Measurements from ENCODE around the gene CANX. TPM values are rescaled to one million over a fixed set of nuclear protein-coding genes. Genes with fewer than 3 reads are reported as not detected.

CANX gene
- total RNA-seq, 1 experiment from 2014 or later, result 766 TPM

DNA sequence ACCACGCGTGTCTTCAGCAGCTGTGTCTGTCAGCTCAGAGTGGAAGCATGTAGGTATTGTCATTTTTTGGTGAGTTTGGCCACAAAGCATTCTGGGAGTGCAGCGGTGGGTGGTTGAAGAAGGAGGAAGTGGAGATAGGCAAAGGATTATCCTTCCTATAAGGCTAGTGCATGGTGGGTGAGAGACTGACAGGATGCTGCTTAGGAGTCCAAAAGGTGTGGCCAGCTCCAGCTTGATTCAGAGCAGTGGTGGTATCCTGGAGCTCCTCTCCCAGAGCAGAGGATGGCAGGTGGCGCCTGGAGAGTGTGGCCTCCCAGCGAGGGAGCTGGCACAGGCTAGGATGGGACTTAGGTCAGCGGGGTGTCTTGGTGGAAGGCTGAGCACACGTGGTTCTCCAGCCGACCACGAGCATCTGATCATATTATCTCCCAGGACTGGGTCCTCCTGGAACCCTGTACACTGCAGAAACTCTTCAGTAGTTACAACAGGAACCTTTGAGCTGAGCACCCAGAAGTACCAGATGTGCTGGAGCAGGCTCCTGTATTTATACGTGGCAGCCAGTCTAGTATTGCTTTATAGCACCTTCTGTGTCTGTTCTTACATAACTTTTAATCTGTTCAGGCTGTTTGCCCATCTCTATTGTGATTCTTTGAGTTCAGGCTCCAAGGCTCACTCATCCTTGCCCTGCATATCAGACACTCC is 63.5 kb downstream of the CANX start:
- peak overlapping the region; percentile 50; the same call in 1 of the 2 replicates for H3K27ac ChIP-seq (ENCODE audit: low read depth, low read length)
- ChIA-PET POLR2A (interaction anchor here (1.2 kb wide), 1 partner anchor 139 kb away, joined by 4 read pairs; the partner anchor contains the start of gene HNRNPH1), CTCF (interaction anchor here (0.8 to 1.7 kb wide), 7 partner anchors 9 to 329 kb away, joined by 3 to 6 read pairs (median 4); partner anchors contain the start of gene MAML1), RAD21 (ENCODE audit: low non-redundant PET in 1 of 2, low total read pairs in 2 of 2, uncharacterized antibody in 2 of 2, unreplicated experiment in 2 of 2) (no interaction called here)
- no peak overlapping the region for H2AFZ ChIP-seq (ENCODE audit: low read depth, low read length, poor library complexity, severe bottlenecking)
- no peak overlapping the region for H3K4me3 ChIP-seq (replicated peaks in 1 of 2; ENCODE audit: low read depth in 1 of 2, low read length in 2 of 2)
- TF ChIP-seq CBX3 (IDR thresholded peaks at IDR 0.05; ENCODE audit: low read depth), result no peak
- TF ChIP-seq POLR2A (IDR thresholded peaks at IDR 0.05; ENCODE audit: borderline replicate concordance, extremely low read depth, insufficient read depth, insufficient read length), result no peak
- no peak for TF ChIP-seq RAD21 (IDR thresholded peaks at IDR 0.05; ENCODE audit: low read depth)
- TF ChIP-seq, protein P1, sequence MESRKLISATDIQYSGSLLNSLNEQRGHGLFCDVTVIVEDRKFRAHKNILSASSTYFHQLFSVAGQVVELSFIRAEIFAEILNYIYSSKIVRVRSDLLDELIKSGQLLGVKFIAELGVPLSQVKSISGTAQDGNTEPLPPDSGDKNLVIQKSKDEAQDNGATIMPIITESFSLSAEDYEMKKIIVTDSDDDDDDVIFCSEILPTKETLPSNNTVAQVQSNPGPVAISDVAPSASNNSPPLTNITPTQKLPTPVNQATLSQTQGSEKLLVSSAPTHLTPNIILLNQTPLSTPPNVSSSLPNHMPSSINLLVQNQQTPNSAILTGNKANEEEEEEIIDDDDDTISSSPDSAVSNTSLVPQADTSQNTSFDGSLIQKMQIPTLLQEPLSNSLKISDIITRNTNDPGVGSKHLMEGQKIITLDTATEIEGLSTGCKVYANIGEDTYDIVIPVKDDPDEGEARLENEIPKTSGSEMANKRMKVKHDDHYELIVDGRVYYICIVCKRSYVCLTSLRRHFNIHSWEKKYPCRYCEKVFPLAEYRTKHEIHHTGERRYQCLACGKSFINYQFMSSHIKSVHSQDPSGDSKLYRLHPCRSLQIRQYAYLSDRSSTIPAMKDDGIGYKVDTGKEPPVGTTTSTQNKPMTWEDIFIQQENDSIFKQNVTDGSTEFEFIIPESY (IDR thresholded peaks at IDR 0.05; ENCODE audit: extremely low read depth, insufficient replicate concordance, low read length), result no peak
- TF ChIP-seq, protein P2, sequence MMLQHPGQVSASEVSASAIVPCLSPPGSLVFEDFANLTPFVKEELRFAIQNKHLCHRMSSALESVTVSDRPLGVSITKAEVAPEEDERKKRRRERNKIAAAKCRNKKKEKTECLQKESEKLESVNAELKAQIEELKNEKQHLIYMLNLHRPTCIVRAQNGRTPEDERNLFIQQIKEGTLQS (IDR thresholded peaks at IDR 0.05), result no peak
- no peak for TF ChIP-seq POLR2AphosphoS5 (IDR thresholded peaks at IDR 0.05; ENCODE audit: low read depth, low read length)
- no peak for TF ChIP-seq SP1 (IDR thresholded peaks at IDR 0.05; ENCODE audit: low read depth)
- no peak for TF ChIP-seq ZNF274 (IDR thresholded peaks at IDR 0.05; ENCODE audit: low read depth, low read length)
- TF ChIP-seq YY1 (IDR thresholded peaks at IDR 0.05; ENCODE audit: extremely low read depth, insufficient replicate concordance, low read depth, low read length), result no peak
- TF ChIP-seq, protein P3, sequence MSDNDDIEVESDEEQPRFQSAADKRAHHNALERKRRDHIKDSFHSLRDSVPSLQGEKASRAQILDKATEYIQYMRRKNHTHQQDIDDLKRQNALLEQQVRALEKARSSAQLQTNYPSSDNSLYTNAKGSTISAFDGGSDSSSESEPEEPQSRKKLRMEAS (IDR thresholded peaks at IDR 0.05), result no peak
- TF ChIP-seq TCF7L2 (IDR thresholded peaks at IDR 0.05; ENCODE audit: borderline replicate concordance, extremely low read depth, insufficient read depth, insufficient read length), result no peak
- peaks cover 11 to 47% of the 10 kb centered on the region in 2 experiments for H3K4me1 ChIP-seq (ENCODE audit: control insufficient read depth in 1 of 2, insufficient read depth in 2 of 2, low read length in 2 of 2)
- intact Hi-C loops (cut with micrococcal nuclease), result loop anchor here (2.0 to 10.0 kb wide), 3 partner anchors 33 to 223 kb away; no protein-coding TSS in a partner anchor
- H3K36me3 ChIP-seq (ENCODE audit: control insufficient read depth in 1 of 2, insufficient read depth in 2 of 2, low read length in 2 of 2), result peaks cover 9 to 17% of the 10 kb centered on the region in 2 experiments; a peak in 2 of 4 replicates
- BruUV-seq (replicated peaks), result no TSS peak
- H4K20me1 ChIP-seq (ENCODE audit: insufficient read depth), result peaks cover 9% of the 10 kb centered on the region; the same call in 1 of the 2 replicates
- peaks cover 81% of the 10 kb centered on the region for H3K79me2 ChIP-seq (ENCODE audit: insufficient read depth, low read length)
- H3K27me3 ChIP-seq (ENCODE audit: insufficient read depth, low read length), result no peaks in the 10 kb centered on the region
- no peaks in the 10 kb centered on the region for H3K9me2 ChIP-seq (ENCODE audit: insufficient read depth)
- no peaks in the 10 kb centered on the region for H3K9me3 ChIP-seq (ENCODE audit: control insufficient read depth in 1 of 2, insufficient read depth in 1 of 2, low read depth in 1 of 2, low read length in 2 of 2)
- no peak overlapping the region for H3K9ac ChIP-seq (ENCODE audit: low read length)
- peak overlapping the region; percentile 48 for H3K4me2 ChIP-seq (ENCODE audit: low read length)
- DNase-seq (ENCODE audit: low read depth, low spot score) (no peak), ATAC-seq (peak; percentile 27)

All from HCT116 (cell line).